Muscle layer of duodenum (tissue), 2 donors: ENCODE data around the gene DIO1.

Source experiments
- H3K27ac ChIP-seq: one replicate; pipeline ENCODE4 v1.7.0; 2013; ENCODE audit warnings: mild to moderate bottlenecking, low read length
- H3K27me3 ChIP-seq: one replicate; pipeline ENCODE4 v1.7.0; 2013; ENCODE audit warnings: low read depth, mild to moderate bottlenecking, control low read depth, low read length
- H3K36me3 ChIP-seq, 2 donors: one replicate each; pipeline ENCODE4 v1.7.0; 2013; ENCODE audit warnings: low read length in 2 of 2, control low read depth in 1 of 2, mild to moderate bottlenecking in 1 of 2; ENCODE audit not compliant: insufficient read depth in 2 of 2, control insufficient read depth in 1 of 2
- H3K4me1 ChIP-seq, 2 donors: one replicate each; pipeline ENCODE4 v1.7.0; 2013; ENCODE audit warnings: low read length in 2 of 2, mild to moderate bottlenecking in 2 of 2, control low read depth in 1 of 2, moderate library complexity in 1 of 2; ENCODE audit not compliant: insufficient read depth in 2 of 2, control insufficient read depth in 1 of 2
- H3K4me3 ChIP-seq, 2 donors: one replicate each; pipeline ENCODE4 v1.7.0; 2013; ENCODE audit warnings: low read length in 2 of 2, low read depth in 1 of 2, mild to moderate bottlenecking in 1 of 2
- H3K9me3 ChIP-seq, 2 donors: one replicate each; pipeline ENCODE4 v1.7.0; 2013; ENCODE audit warnings: low read length in 2 of 2, control low read depth in 1 of 2, mild to moderate bottlenecking in 1 of 2; ENCODE audit not compliant: control insufficient read depth in 1 of 2
- donor health status: healthy.

DIO1 gene

GRCh38 chr1:53927376-53927881 lies 33.4 kb downstream of the DIO1 start:
- H3K4me1 ChIP-seq = no peaks in the 10 kb centered on the region
- no peak overlapping the region for H3K4me3 ChIP-seq
- H3K27me3 ChIP-seq = no peaks in the 10 kb centered on the region
- peaks cover 31 to 39% of the 10 kb centered on the region in 2 donors for H3K36me3 ChIP-seq
- no peak overlapping the region for H3K27ac ChIP-seq
- H3K9me3 ChIP-seq = peaks cover 0 to 3% of the 10 kb centered on the region in 2 donors

GRCh38 chr1:53929246-53929960 lies 35.4 kb downstream of the DIO1 start:
- Histone ChIP-seq H3K4me1 (no peaks in the 10 kb centered on the region), H3K9me3 (peaks cover 0 to 5% of the 10 kb centered on the region in 2 donors), H3K36me3 (peaks cover 20 to 29% of the 10 kb centered on the region in 2 donors), H3K4me3 (no peak overlapping the region), H3K27me3 (no peaks in the 10 kb centered on the region), H3K27ac (no peak overlapping the region)

GRCh38 chr1:53930932-53931331 lies 36.9 kb downstream of the DIO1 start:
- Histone ChIP-seq H3K27ac (no peak overlapping the region), H3K9me3 (peaks cover 0 to 5% of the 10 kb centered on the region in 2 donors), H3K4me3 (no peak overlapping the region), H3K36me3 (peaks cover 20 to 29% of the 10 kb centered on the region in 2 donors), H3K4me1 (no peaks in the 10 kb centered on the region), H3K27me3 (no peaks in the 10 kb centered on the region)

GRCh38 chr1:53931523-53931922 lies 37.5 kb downstream of the DIO1 start:
- H3K4me1 ChIP-seq = no peaks in the 10 kb centered on the region
- peaks cover 0 to 5% of the 10 kb centered on the region in 2 donors for H3K9me3 ChIP-seq
- no peak overlapping the region for H3K4me3 ChIP-seq
- H3K27ac ChIP-seq = no peak overlapping the region
- H3K27me3 ChIP-seq = no peaks in the 10 kb centered on the region
- peaks cover 20 to 29% of the 10 kb centered on the region in 2 donors for H3K36me3 ChIP-seq

- peaks cover 0 to 5% of the 10 kb centered on the region in 2 donors for H3K9me3 ChIP-seq
- no peak overlapping the region for H3K4me3 ChIP-seq
- peaks cover 0 to 5% of the 10 kb centered on the region in 2 donors for H3K36me3 ChIP-seq
- H3K27ac ChIP-seq = no peak overlapping the region
- no peaks in the 10 kb centered on the region for H3K4me1 ChIP-seq
- no peaks in the 10 kb centered on the region for H3K27me3 ChIP-seq
These were observed 40.3 kb downstream of the DIO1 start for GRCh38 chr1:53934170-53934765.

- H3K4me3 ChIP-seq = no peak overlapping the region
- H3K4me1 ChIP-seq = no peaks in the 10 kb centered on the region
- H3K36me3 ChIP-seq = no peaks in the 10 kb centered on the region
- peaks cover 0 to 5% of the 10 kb centered on the region in 2 donors for H3K9me3 ChIP-seq
- no peak overlapping the region for H3K27ac ChIP-seq
- no peaks in the 10 kb centered on the region for H3K27me3 ChIP-seq
These were observed 42.4 kb downstream of the DIO1 start for GRCh38 chr1:53936430-53936829.

- no peaks in the 10 kb centered on the region for H3K4me1 ChIP-seq
- no peak overlapping the region for H3K4me3 ChIP-seq
- no peaks in the 10 kb centered on the region for H3K36me3 ChIP-seq
- no peaks in the 10 kb centered on the region for H3K27me3 ChIP-seq
- no peak overlapping the region for H3K27ac ChIP-seq
- peaks cover 0 to 2% of the 10 kb centered on the region in 2 donors for H3K9me3 ChIP-seq
These were observed 44.3 kb downstream of the DIO1 start for GRCh38 chr1:53938136-53938830.

GRCh38 chr1:53942127-53942957 lies 48.4 kb downstream of the DIO1 start:
- H3K4me3 ChIP-seq = no peak overlapping the region
- no peak overlapping the region for H3K27ac ChIP-seq

GRCh38 chr1:53943090-53943489 lies 49.1 kb downstream of the DIO1 start:
- no peaks in the 10 kb centered on the region for H3K27me3 ChIP-seq
- H3K4me3 ChIP-seq = no peak overlapping the region
- no peak overlapping the region for H3K27ac ChIP-seq
- peaks cover 5 to 25% of the 10 kb centered on the region in 2 donors for H3K4me1 ChIP-seq
- no peaks in the 10 kb centered on the region for H3K9me3 ChIP-seq
- no peaks in the 10 kb centered on the region for H3K36me3 ChIP-seq

More at GRCh38 chr1:53942127-53942957, 48.4 kb downstream of the DIO1 start:
- Histone ChIP-seq H3K4me1 (peaks cover 5 to 17% of the 10 kb centered on the region in 2 donors), H3K9me3 (no peaks in the 10 kb centered on the region), H3K36me3 (no peaks in the 10 kb centered on the region), H3K27me3 (no peaks in the 10 kb centered on the region)

- no peaks in the 10 kb centered on the region for H3K9me3 ChIP-seq
- no peak overlapping the region for H3K4me3 ChIP-seq
- no peak overlapping the region for H3K27ac ChIP-seq
- peaks cover 5 to 26% of the 10 kb centered on the region in 2 donors for H3K4me1 ChIP-seq
- no peaks in the 10 kb centered on the region for H3K27me3 ChIP-seq
- H3K36me3 ChIP-seq = no peaks in the 10 kb centered on the region
These were observed 49.6 kb downstream of the DIO1 start for GRCh38 chr1:53943490-53944043.
